K562 (cell line): ENCODE results near the gene FBXO9. TPM values are rescaled to one million over a fixed set of nuclear protein-coding genes. Genes with fewer than 3 reads are reported as not detected.

Experiments used
- CBX5 ChIP-seq: IDR thresholded peaks from 2 replicates; pipeline ENCODE4 v1.6.1; 2014; ENCODE audit warnings: low read depth, borderline replicate concordance
- ERF ChIP-seq: fragments of 450-650 bp; formaldehyde crosslinking; IDR thresholded peaks from 2 replicates; pipeline ENCODE4 v1.4.0; 2020; ENCODE audit warnings: mild to moderate bottlenecking, mixed read lengths
- IRF1 ChIP-seq: sonication (generic); formaldehyde crosslinking; IDR thresholded peaks from 2 replicates; pipeline ENCODE4 v1.8.0; 2022; ENCODE audit warnings: missing genetic modification reagents, mild to moderate bottlenecking, borderline replicate concordance
- MXI1 ChIP-seq: IDR thresholded peaks from 2 replicates; pipeline ENCODE4 v1.6.1; 2011; ENCODE audit warnings: low read depth, mild to moderate bottlenecking, improper control_type of control experiment, low read length
- PBX2 ChIP-seq, 2 experiments: IDR thresholded peaks in 1 of 2; conservative IDR thresholded peaks in 1 of 2; 2 replicates each; pipeline ENCODE4 v1.6.1; 2016; ENCODE audit warnings: low read depth in 2 of 2, mild to moderate bottlenecking in 1 of 2, missing compliant biosample characterization in 1 of 2, missing genetic modification characterization in 1 of 2, moderate library complexity in 1 of 2
- REST ChIP-seq, 2 experiments: fragments of 450-650 bp; formaldehyde crosslinking in 1 of 2; IDR thresholded peaks; 2 replicates each; pipeline versions ENCODE4 v1.4.0 to v1.6.1; 2014 to 2020; ENCODE audit warnings: mild to moderate bottlenecking in 2 of 2, borderline replicate concordance in 1 of 2, low read depth in 1 of 2
- SRSF1 ChIP-seq: fragments of 200-400 bp; formaldehyde crosslinking; IDR thresholded peaks from 2 replicates; pipeline ENCODE4 v1.6.1; 2017; ENCODE audit warnings: mild to moderate bottlenecking, low read depth, low read length, moderate library complexity
- TBP ChIP-seq: optimal IDR thresholded peaks from 2 replicates; pipeline ENCODE3; 2011; ENCODE audit warnings: low read depth, low read length, improper control_type of control experiment
- ZBTB11 ChIP-seq, 3 experiments: fragments of 200-800 bp in 1 of 3; fragments of 250-450 bp in 1 of 3; fragments of 450-650 bp in 1 of 3; sonication (Bioruptor Pico) in 1 of 3; sonication (Bioruptor generic) in 1 of 3; formaldehyde crosslinking in 1 of 3; IDR thresholded peaks; 2 replicates each; pipeline versions ENCODE4 v1.6.1 to v1.8.0; 2016 to 2022; ENCODE audit warnings: mild to moderate bottlenecking in 2 of 3, missing genetic modification characterization in 2 of 3, missing compliant biosample characterization in 1 of 3, moderate library complexity in 1 of 3
- ZC3H11A ChIP-seq: IDR thresholded peaks from 2 replicates; pipeline ENCODE4 v1.6.1; 2012; ENCODE audit warnings: low read depth, low read length, improper control_type of control experiment
- ZNF830 ChIP-seq: fragments of 250-450 bp; sonication (Bioruptor Pico); IDR thresholded peaks from 2 replicates; pipeline ENCODE4 v1.5.0; 2021; ENCODE audit warnings: mild to moderate bottlenecking
- polyA plus RNA-seq, 8 experiments: library from polyadenylated mRNA; depleted of rRNA in 4 of 8; stranded (reverse) in 5 of 8; unstranded in 3 of 8; fragments of >200 nt; fragmentation: Nextera tagmentation in 2 of 8; fragmentation: Illumina TruSeq in 1 of 8; extraction: Ambion mirVana in 2 of 8; extraction: Trizol in 1 of 8; gene quantifications; 2 replicates each; pipeline versions ENCODE4 v1.2.1 to v1.2.3, GENCODE V29; 2011 to 2014; ENCODE audit warnings: inconsistent platforms in 1 of 8, missing spikeins in 1 of 8
- total RNA-seq, 7 experiments: library from RNA; depleted of rRNA in 6 of 7; stranded (reverse); fragments of >200 nt in 6 of 7; fragmentation: Illumina TruSeq in 2 of 7; extraction: Trizol in 2 of 7; gene quantifications; 2 replicates each; pipeline versions ENCODE4 v1.2.1 to v1.2.3, GENCODE V29; 2011 to 2021; ENCODE audit warnings: low replicate concordance in 1 of 7

FBXO9 gene
- total and polyA plus RNA-seq, 9 of the 15 experiments (the other 6 are each of a cell fraction or from before 2014, with no cell fraction given), result 10.1 to 85.3 (median 51.4) TPM

GRCh38 chr6:53067849-53068361 is 2.7 kb downstream of the FBXO9 start (continued):
- no peak for TF ChIP-seq ZNF830
- no peak for TF ChIP-seq IRF1 (CRISPR knock-in tag)
- TF ChIP-seq ZBTB11 (CRISPR knock-in tag; IDR thresholded peaks at IDR 0.05), result no peak
- TF ChIP-seq ZC3H11A, result no peak
- no peak for TF ChIP-seq CBX5
- TF ChIP-seq TBP, result no peak
- TF ChIP-seq SRSF1, result no peak
- TF ChIP-seq PBX2 (CRISPR knock-in tag; IDR thresholded peaks at IDR 0.05; ENCODE audit: low read depth), result peak; percentile 34; the same call in 1 of the 2 replicates
- TF ChIP-seq PBX2 (tag; conservative IDR thresholded peaks at IDR 0.05; ENCODE audit: low read depth), result peak; percentile 96
- no peak for TF ChIP-seq REST (IDR thresholded peaks at IDR 0.05; ENCODE audit: borderline replicate concordance)
- no peak for TF ChIP-seq REST (CRISPR knock-in tag; IDR thresholded peaks at IDR 0.05; ENCODE audit: low read depth)
- TF ChIP-seq ERF, result no peak
- no peak for TF ChIP-seq MXI1
